Brain pericyte (primary cell): Measurements from ENCODE around the gene GFPT2.
"Not testable (repeated sequence)": the region's sequence is repeated elsewhere in the genome, so short reads cannot be mapped to it uniquely, and the experiment has no call there.

ENCODE experiments used
- DNase-seq: peaks from one replicate; pipeline ENCODE4 v3.0.0-alpha.2; 2012; ENCODE audit warnings: low read depth, low spot score

Gene GFPT2

GRCh38 chr5:180304431-180305375 lies 48.4 kb downstream of the GFPT2 start:
- no peak for DNase-seq

GRCh38 chr5:180304016-180304292 lies 49.2 kb downstream of the GFPT2 start:
- no peak for DNase-seq

GRCh38 chr5:180303226-180304015 lies 49.7 kb downstream of the GFPT2 start:
- no peak for DNase-seq

GRCh38 chr5:180302256-180302655 lies 50.9 kb downstream of the GFPT2 start:
- DNase-seq = no peak

- no peak for DNase-seq
These were observed 51.9 kb downstream of the GFPT2 start for GRCh38 chr5:180301253-180301652.

- no peak for DNase-seq
These were observed 53.6 kb downstream of the GFPT2 start for GRCh38 chr5:180299526-180299925.

GRCh38 chr5:180299014-180299413 lies 54.1 kb downstream of the GFPT2 start:
- DNase-seq = not testable (repeated sequence)

GRCh38 chr5:180297587-180298282 lies 55.4 kb downstream of the GFPT2 start:
- DNase-seq = no peak

GRCh38 chr5:180296771-180297170 lies 56.4 kb downstream of the GFPT2 start:
- DNase-seq = no peak

GRCh38 chr5:180294913-180295555 lies 58.1 kb downstream of the GFPT2 start:
- no peak for DNase-seq

GRCh38 chr5:180294411-180294810 lies 58.7 kb downstream of the GFPT2 start:
- no peak for DNase-seq

GRCh38 chr5:180291943-180292831 lies 60.9 kb downstream of the GFPT2 start, which contains the start of gene MAPK9:
TSS of gene MAPK9 (minus strand) at chr5:180292083. CDS start at chr5:180280561, 11,522 bp downstream.
- no peak for DNase-seq

- DNase-seq = no peak
These were observed 61.7 kb downstream of the GFPT2 start for GRCh38 chr5:180291234-180291940.

GRCh38 chr5:180290568-180291233 lies 62.4 kb downstream of the GFPT2 start:
- no peak for DNase-seq

- no peak for DNase-seq
These were observed 63.2 kb downstream of the GFPT2 start for GRCh38 chr5:180289966-180290365.

GRCh38 chr5:180289433-180289832 lies 63.7 kb downstream of the GFPT2 start:
- no peak for DNase-seq

- no peak for DNase-seq
These were observed 65.3 kb downstream of the GFPT2 start for GRCh38 chr5:180287868-180288267.

GRCh38 chr5:180287404-180287803 lies 65.7 kb downstream of the GFPT2 start:
- no peak for DNase-seq

GRCh38 chr5:180284149-180284548 lies 69.0 kb downstream of the GFPT2 start:
- no peak for DNase-seq
